ENCODE results near the gene SACS. TPM values are rescaled to one million over a fixed set of nuclear protein-coding genes. Genes with fewer than 3 reads are reported as not detected.
A peak's percentile ranks its signal among the peaks of the same experiment; 100 is the strongest.

Gene SACS
- total RNA-seq, 2 donors from 2014 or later, result 36.8 to 47.6 TPM

- no peaks in the 10 kb centered on the region for H3K4me1 ChIP-seq (ENCODE audit: control insufficient read depth in 1 of 2, low read depth in 2 of 2)
- no peak for DNase-seq (ENCODE audit: low spot score)
- no peak overlapping the region for H3K27ac ChIP-seq
- no peak for ATAC-seq (ENCODE audit: insufficient number of reproducible peaks, low FRiP score, low read depth)
- H3K4me3 ChIP-seq, result no peak overlapping the region
- no peaks in the 10 kb centered on the region for H3K27me3 ChIP-seq (replicated peaks; ENCODE audit: insufficient read depth)
- peaks cover 5% of the 10 kb centered on the region for H3K36me3 ChIP-seq
- no peak for TF ChIP-seq CTCF (IDR thresholded peaks at IDR 0.05)
- H3K9me3 ChIP-seq, result peaks cover 23% of the 10 kb centered on the region
Measured at GRCh38 chr13:23330356-23330755, 103.1 kb downstream of the SACS start.

GRCh38 chr13:23325191-23325590 is 108.3 kb downstream of the SACS start:
- ATAC-seq (ENCODE audit: insufficient number of reproducible peaks, low FRiP score, low read depth) (no peak), DNase-seq (ENCODE audit: low spot score) (no peak)
- no peak for TF ChIP-seq CTCF (IDR thresholded peaks at IDR 0.05)
- no peaks in the 10 kb centered on the region for H3K27me3 ChIP-seq (replicated peaks; ENCODE audit: insufficient read depth)
- H3K4me1 ChIP-seq (ENCODE audit: control insufficient read depth in 1 of 2, low read depth in 2 of 2), result peaks cover 12 to 20% of the 10 kb centered on the region in 2 donors
- H3K27ac ChIP-seq, result no peak overlapping the region
- no peak overlapping the region for H3K4me3 ChIP-seq
- no peaks in the 10 kb centered on the region for H3K9me3 ChIP-seq
- no peaks in the 10 kb centered on the region for H3K36me3 ChIP-seq

GRCh38 chr13:23323946-23324709 is 109.4 kb downstream of the SACS start:
- no peaks in the 10 kb centered on the region for H3K36me3 ChIP-seq
- ATAC-seq (ENCODE audit: insufficient number of reproducible peaks, low FRiP score, low read depth) (no peak), DNase-seq (ENCODE audit: low spot score) (no peak)
- H3K27me3 ChIP-seq (replicated peaks; ENCODE audit: insufficient read depth), result no peaks in the 10 kb centered on the region
- no peaks in the 10 kb centered on the region for H3K9me3 ChIP-seq
- TF ChIP-seq CTCF (IDR thresholded peaks at IDR 0.05), result no peak
- no peak overlapping the region for H3K4me3 ChIP-seq
- no peak overlapping the region for H3K27ac ChIP-seq
- peaks cover 15 to 31% of the 10 kb centered on the region in 2 donors for H3K4me1 ChIP-seq (ENCODE audit: control insufficient read depth in 1 of 2, low read depth in 2 of 2)

- no peaks in the 10 kb centered on the region for H3K27me3 ChIP-seq (replicated peaks; ENCODE audit: insufficient read depth)
- TF ChIP-seq CTCF (IDR thresholded peaks at IDR 0.05), result no peak
- H3K9me3 ChIP-seq, result no peaks in the 10 kb centered on the region
- H3K4me1 ChIP-seq (ENCODE audit: control insufficient read depth in 1 of 2, low read depth in 2 of 2), result peaks cover 15 to 34% of the 10 kb centered on the region in 2 donors
- ATAC-seq (ENCODE audit: insufficient number of reproducible peaks, low FRiP score, low read depth) (no peak), DNase-seq (ENCODE audit: low spot score) (no peak)
- peak overlapping the region; percentile 60 for H3K4me3 ChIP-seq
- peak overlapping the region; percentile 75 to 80 for H3K27ac ChIP-seq
- H3K36me3 ChIP-seq, result no peaks in the 10 kb centered on the region
Measured at GRCh38 chr13:23322353-23323336, 110.9 kb downstream of the SACS start.

Data from thoracic aorta (tissue), 2 donors.